Measurements from ENCODE around the gene KRTAP5-7.
A peak's percentile ranks its signal among the peaks of the same experiment; 100 is the strongest.
"Not testable (repeated sequence)": the region's sequence is repeated elsewhere in the genome, so short reads cannot be mapped to it uniquely, and the experiment has no call there.

The KRTAP5-7 gene

GRCh38 chr11:71534711-71535608, 7.9 kb downstream of the KRTAP5-7 start:
- H3K4me1 Mint-ChIP-seq; ATAC-seq (replicated peaks); H3K9me3 Mint-ChIP-seq; H3K4me3 Mint-ChIP-seq; H3K27me3 Mint-ChIP-seq; DNase-seq; H3K36me3 Mint-ChIP-seq; H3K27ac Mint-ChIP-seq: not testable (repeated sequence)

GRCh38 chr11:71535825-71536224, 8.8 kb downstream of the KRTAP5-7 start:
- peaks cover 2 to 4% of the 10 kb centered on the region in 2 donors for H3K4me1 Mint-ChIP-seq
- H3K9me3 Mint-ChIP-seq: peaks cover 3 to 4% of the 10 kb centered on the region in 2 donors
- DNase-seq: no peak
- no peak overlapping the region for H3K4me3 Mint-ChIP-seq
- ATAC-seq (replicated peaks): no peak
- H3K27ac Mint-ChIP-seq: no peak overlapping the region
- H3K36me3 Mint-ChIP-seq: peaks cover under 1 to 6% of the 10 kb centered on the region in 2 donors
- H3K27me3 Mint-ChIP-seq: peaks cover 0 to 6% of the 10 kb centered on the region in 2 donors

DNA sequence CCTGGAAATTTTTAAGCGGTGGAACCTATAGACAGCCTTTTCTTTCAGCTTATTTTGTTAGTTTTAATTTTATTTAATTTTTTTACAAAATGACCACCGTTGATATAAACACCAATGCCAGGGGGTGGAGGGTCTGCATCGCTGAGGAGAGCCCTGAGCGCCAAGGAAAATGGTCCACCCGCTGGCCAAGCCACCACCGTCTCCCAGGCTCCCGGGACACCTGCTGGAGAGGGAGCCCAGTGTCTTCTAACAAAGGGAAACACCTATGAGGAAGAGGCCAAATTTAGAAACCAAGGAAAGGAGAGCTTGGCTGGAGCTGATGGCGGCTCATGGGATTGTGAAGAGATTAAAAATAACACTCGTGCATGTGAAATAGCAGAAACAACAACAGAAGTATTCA, 10.5 kb downstream of the KRTAP5-7 start:
- Mint-ChIP-seq H3K4me1 (peaks cover 0 to 6% of the 10 kb centered on the region in 2 donors), H3K27me3 (peaks cover 5 to 6% of the 10 kb centered on the region in 2 donors), H3K9me3 (peaks cover 6 to 10% of the 10 kb centered on the region in 2 donors), H3K36me3 (peaks cover 7 to 11% of the 10 kb centered on the region in 2 donors), H3K4me3 (no peak overlapping the region), H3K27ac (no peak overlapping the region)
- DNase-seq (no peak), ATAC-seq (replicated peaks) (no peak)

DNA sequence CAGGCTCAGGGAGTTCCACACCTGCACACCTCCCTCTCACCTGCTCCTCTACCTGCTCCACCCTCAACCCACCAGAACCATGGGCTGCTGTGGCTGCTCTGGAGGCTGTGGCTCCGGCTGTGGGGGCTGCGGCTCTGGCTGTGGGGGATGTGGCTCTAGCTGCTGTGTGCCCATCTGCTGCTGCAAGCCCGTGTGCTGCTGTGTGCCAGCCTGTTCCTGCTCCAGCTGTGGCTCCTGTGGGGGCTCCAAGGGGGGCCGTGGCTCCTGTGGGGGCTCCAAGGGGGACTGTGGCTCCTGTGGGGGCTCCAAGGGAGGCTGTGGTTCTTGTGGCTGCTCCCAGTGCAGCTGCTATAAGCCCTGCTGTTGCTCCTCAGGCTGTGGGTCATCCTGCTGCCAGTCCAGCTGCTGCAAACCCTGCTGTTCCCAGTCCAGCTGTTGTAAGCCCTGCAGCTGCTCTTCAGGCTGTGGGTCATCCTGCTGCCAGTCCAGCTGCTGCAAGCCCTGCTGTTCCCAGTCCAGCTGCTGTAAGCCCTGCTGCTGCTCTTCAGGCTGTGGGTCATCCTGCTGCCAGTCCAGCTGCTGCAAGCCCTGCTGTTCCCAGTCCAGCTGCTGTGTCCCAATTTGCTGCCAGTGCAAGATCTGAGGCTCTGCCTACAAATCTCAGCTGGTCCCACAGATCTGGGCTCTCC, 11.1 kb downstream of the KRTAP5-7 start, which contains the start of gene KRTAP5-8:
Gene KRTAP5-8 (plus strand): TSS at position 49 of the 689 bp plus-strand sequence. CDS start 31 bp downstream, at position 80.
- peaks cover 6 to 11% of the 10 kb centered on the region in 2 donors for H3K9me3 Mint-ChIP-seq
- peaks cover 7 to 14% of the 10 kb centered on the region in 2 donors for H3K36me3 Mint-ChIP-seq
- ATAC-seq (replicated peaks); DNase-seq; H3K4me1 Mint-ChIP-seq; H3K4me3 Mint-ChIP-seq; H3K27me3 Mint-ChIP-seq; H3K27ac Mint-ChIP-seq: not testable (repeated sequence)

- ATAC-seq (replicated peaks) (no peak), DNase-seq (no peak)
- Mint-ChIP-seq H3K27ac (no peak overlapping the region), H3K27me3 (peaks cover 5 to 6% of the 10 kb centered on the region in 2 donors), H3K36me3 (peaks cover 7 to 15% of the 10 kb centered on the region in 2 donors), H3K9me3 (peaks cover 6 to 11% of the 10 kb centered on the region in 2 donors), H3K4me1 (peaks cover 9 to 14% of the 10 kb centered on the region in 2 donors), H3K4me3 (no peak overlapping the region)
Observed at GRCh38 chr11:71538666-71538990, 11.6 kb downstream of the KRTAP5-7 start.

GRCh38 chr11:71539017-71539416, 11.9 kb downstream of the KRTAP5-7 start:
- Mint-ChIP-seq H3K27ac (no peak overlapping the region), H3K9me3 (peaks cover 6 to 11% of the 10 kb centered on the region in 2 donors), H3K4me3 (no peak overlapping the region), H3K27me3 (peaks cover 5 to 6% of the 10 kb centered on the region in 2 donors), H3K4me1 (peaks cover 13 to 17% of the 10 kb centered on the region in 2 donors), H3K36me3 (peaks cover 7 to 15% of the 10 kb centered on the region in 2 donors)
- ATAC-seq (replicated peaks): no peak
- no peak for DNase-seq

DNA sequence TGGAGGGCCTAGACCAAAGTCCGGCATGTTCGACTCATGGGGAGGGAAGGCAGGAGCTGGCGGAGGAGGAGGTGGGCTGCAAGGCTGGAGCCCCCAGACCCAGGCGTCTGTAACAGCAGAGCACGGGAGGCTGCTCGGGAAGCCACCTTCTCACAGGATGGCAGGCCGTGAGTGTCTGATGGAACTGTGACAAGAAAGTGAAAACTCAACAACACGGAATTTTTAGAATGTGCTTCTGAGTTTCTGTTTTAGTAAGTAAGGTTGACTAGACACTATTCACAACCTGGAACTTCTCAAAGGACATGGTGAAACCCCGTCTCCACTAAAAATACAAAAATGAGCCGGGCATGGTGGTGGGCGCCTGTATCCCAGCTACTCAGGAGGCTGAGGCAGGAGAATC, 12.9 kb downstream of the KRTAP5-7 start:
- not testable (repeated sequence) for H3K4me3 Mint-ChIP-seq; H3K27me3 Mint-ChIP-seq; H3K27ac Mint-ChIP-seq; DNase-seq; ATAC-seq (replicated peaks)
- peaks cover 19 to 22% of the 10 kb centered on the region in 2 donors for H3K4me1 Mint-ChIP-seq
- peaks cover 7 to 15% of the 10 kb centered on the region in 2 donors for H3K36me3 Mint-ChIP-seq
- H3K9me3 Mint-ChIP-seq: peaks cover 9 to 11% of the 10 kb centered on the region in 2 donors

DNA sequence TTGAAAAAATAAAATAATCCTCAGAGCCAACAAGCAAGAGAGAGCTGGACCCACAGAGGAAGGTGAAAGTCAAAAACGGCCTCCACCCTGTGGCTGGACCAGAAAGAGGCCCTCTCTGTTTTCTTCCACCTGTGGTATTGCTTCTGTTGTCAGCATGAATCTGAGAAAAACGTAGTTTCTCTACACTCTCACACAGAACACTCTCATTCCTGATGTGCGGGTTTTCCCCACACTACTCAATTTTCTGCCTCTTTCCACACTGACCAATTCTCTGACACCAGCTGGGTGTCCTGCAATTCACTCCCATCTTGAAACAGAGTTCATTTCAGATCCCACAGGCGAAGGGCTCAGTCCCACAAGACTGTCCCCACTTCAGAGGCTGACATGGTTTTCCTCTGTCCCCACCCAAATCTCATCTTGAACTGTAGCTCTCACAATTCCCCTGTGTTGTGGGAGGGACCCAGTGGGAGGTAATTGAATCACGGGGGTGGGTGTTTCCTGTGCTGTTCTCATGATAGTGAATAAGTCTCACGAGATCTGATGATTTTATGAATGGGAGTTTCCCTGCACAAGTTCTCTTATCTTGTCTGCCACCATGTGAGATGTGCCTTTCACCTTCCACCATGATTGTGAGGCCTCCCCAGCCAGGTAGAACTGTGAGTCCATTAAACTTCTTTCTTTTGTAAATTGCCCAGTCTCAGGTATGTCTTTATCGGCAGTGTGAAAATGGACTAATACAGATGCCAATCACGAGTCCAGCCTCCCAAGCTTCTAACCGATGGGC, 13.6 kb downstream of the KRTAP5-7 start:
- DNase-seq; H3K27ac Mint-ChIP-seq; H3K27me3 Mint-ChIP-seq; H3K4me3 Mint-ChIP-seq; ATAC-seq (replicated peaks): not testable (repeated sequence)
- Mint-ChIP-seq H3K9me3 (peaks cover 10 to 11% of the 10 kb centered on the region in 2 donors), H3K36me3 (peaks cover 7 to 15% of the 10 kb centered on the region in 2 donors), H3K4me1 (peaks cover 19 to 22% of the 10 kb centered on the region in 2 donors)

- peaks cover 13 to 23% of the 10 kb centered on the region in 2 donors for H3K36me3 Mint-ChIP-seq
- H3K27ac Mint-ChIP-seq: no peak overlapping the region
- peaks cover 6 to 13% of the 10 kb centered on the region in 2 donors for H3K27me3 Mint-ChIP-seq
- no peak overlapping the region for H3K4me3 Mint-ChIP-seq
- peaks cover 19 to 22% of the 10 kb centered on the region in 2 donors for H3K4me1 Mint-ChIP-seq
- ATAC-seq (replicated peaks): no peak
- no peak for DNase-seq
- H3K9me3 Mint-ChIP-seq: peaks cover 17 to 18% of the 10 kb centered on the region in 2 donors
Observed at GRCh38 chr11:71542382-71542781, 15.3 kb downstream of the KRTAP5-7 start.

DNA sequence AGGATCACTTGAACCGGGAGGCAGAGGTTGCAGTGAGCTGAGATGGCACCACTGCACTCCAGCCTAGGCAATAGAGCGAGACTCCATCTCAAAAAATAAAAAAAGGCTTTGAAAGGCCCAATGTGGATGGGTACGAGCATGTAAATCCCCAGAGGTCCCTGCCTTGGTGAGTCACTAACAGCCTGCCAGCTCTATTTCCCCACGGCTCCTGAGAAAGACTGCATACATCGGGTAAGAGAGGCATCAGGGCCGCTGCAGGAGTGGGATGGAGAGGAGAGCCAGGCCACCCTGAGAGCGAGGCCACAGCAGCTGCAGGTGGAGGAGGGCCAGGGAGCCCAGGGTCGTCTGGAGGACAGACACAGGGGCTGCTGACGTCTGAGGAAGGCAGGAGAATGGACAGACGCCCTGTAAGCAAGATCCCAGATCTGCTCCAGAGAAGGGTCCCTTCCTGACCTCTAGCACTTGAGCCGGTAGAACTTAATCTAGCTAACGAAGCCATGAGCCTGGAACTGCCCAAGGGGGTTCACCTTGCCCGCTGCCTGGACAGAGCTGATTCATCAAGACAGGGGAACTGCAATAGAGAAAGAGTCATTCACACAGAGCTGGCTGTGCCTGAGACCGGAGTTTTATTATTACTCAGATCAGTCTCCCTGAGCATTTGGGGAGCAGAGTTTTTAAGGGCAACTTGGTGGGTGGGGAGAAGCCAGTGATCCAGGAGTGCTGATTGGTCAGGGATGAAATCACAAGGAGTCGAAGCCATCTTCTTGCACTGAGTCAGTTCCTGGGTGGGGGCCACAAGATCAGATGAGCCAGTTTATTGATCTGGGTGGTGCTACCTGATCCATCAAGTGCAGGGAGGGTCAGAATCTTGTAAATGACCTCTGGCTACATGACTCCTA, 16.1 kb downstream of the KRTAP5-7 start:
- Mint-ChIP-seq H3K36me3 (peaks cover 13 to 27% of the 10 kb centered on the region in 2 donors), H3K27ac (peak overlapping the region; percentile 89), H3K9me3 (peaks cover 18 to 19% of the 10 kb centered on the region in 2 donors), H3K4me3 (peak overlapping the region in 1 of 2 donors; percentile 25), H3K4me1 (peaks cover 19 to 22% of the 10 kb centered on the region in 2 donors), H3K27me3 (peaks cover 13 to 20% of the 10 kb centered on the region in 2 donors)
- ATAC-seq (replicated peaks): peak; percentile 59 to 86
- peak; percentile 55 for DNase-seq

GRCh38 chr11:71543866-71544265, 16.8 kb downstream of the KRTAP5-7 start:
- H3K36me3 Mint-ChIP-seq: peaks cover 13 to 27% of the 10 kb centered on the region in 2 donors
- ATAC-seq (replicated peaks) (peak; percentile 48 to 72), DNase-seq (no peak)
- H3K4me1 Mint-ChIP-seq: peaks cover 19 to 22% of the 10 kb centered on the region in 2 donors
- H3K4me3 Mint-ChIP-seq: no peak overlapping the region
- no peak overlapping the region for H3K27ac Mint-ChIP-seq
- peaks cover 17 to 19% of the 10 kb centered on the region in 2 donors for H3K27me3 Mint-ChIP-seq
- peaks cover 18 to 19% of the 10 kb centered on the region in 2 donors for H3K9me3 Mint-ChIP-seq

GRCh38 chr11:71544525-71545214, 17.6 kb downstream of the KRTAP5-7 start:
- H3K36me3 Mint-ChIP-seq: peaks cover 13 to 27% of the 10 kb centered on the region in 2 donors
- peaks cover 24 to 25% of the 10 kb centered on the region in 2 donors for H3K4me1 Mint-ChIP-seq
- H3K27ac Mint-ChIP-seq: no peak overlapping the region
- H3K4me3 Mint-ChIP-seq: no peak overlapping the region
- DNase-seq (no peak), ATAC-seq (replicated peaks) (no peak)
- peaks cover 18 to 19% of the 10 kb centered on the region in 2 donors for H3K9me3 Mint-ChIP-seq
- peaks cover 25% of the 10 kb centered on the region in 2 donors for H3K27me3 Mint-ChIP-seq

Measured in stimulated activated naive B cell treated with anti-CD40 and anti-IgM and Interleukin-4, amounts not matched to agents 10 μg/mL and 1 μg/mL and 100 μg/mL, for 72 hours (primary cell).